Measurements from ENCODE around the gene FAM163B.

The FAM163B gene

DNA sequence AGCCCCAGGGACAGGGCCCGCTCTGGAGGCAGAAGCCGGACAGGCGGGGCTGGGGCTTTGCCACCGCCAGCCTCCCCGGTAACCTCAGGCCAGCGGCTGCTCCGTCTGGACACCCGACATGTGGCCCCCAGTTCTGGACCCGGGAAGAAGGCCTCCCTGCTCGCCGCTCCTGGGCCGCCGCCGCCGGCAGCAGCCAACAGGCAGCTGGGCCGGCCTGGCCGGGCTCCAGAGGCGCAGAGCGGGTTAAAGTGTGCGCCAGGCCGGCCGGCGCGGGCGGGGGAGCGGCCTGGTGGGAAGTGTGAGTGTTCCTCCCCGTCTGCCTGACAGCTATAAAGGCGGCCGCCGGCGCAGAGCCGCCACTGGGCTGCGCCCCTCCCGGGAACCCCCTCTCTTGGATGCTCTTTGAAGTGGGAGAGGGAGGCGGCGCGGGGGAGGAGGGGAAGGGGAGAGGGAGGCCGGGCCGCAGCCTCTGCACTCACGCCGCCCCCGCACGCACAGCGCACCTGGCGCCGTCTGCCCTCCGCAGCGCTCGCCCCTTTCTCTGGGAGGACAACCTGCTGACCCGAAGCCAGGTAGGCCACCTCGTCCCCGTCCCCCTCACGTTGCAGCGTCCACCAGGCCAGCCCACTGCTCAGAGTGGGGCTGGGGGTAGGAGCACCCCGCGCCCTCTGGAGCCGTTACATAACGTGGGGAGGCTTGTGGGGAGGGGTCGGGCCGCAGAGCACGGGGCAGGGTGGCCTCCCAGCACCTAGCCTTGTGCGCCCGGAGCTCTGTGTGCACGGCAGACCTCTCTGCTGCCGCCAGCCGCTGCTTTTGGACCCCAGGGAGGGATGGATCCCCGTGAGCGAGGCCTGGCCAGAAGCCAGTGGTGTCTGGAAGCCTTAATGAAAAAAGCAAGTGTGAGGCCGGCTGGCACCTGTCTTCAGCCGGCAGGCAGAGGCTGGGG, 74.6 kb downstream of the FAM163B start, which contains the start of gene ADAMTSL2:
Gene ADAMTSL2 (plus strand): TSS at position 359 of the 946 bp plus-strand sequence. CDS start 2,009 bp downstream, outside the sequence.
- DNase-seq (ENCODE audit: low read depth, low spot score), result no peak
- ChIA-PET CTCF (interaction anchor here (1.4 to 1.6 kb wide), 2 partner anchors 193 to 247 kb away, joined by 4 to 5 read pairs; no protein-coding TSS in a partner anchor), POLR2A (no interaction called here)
- TF ChIP-seq, protein P1, sequence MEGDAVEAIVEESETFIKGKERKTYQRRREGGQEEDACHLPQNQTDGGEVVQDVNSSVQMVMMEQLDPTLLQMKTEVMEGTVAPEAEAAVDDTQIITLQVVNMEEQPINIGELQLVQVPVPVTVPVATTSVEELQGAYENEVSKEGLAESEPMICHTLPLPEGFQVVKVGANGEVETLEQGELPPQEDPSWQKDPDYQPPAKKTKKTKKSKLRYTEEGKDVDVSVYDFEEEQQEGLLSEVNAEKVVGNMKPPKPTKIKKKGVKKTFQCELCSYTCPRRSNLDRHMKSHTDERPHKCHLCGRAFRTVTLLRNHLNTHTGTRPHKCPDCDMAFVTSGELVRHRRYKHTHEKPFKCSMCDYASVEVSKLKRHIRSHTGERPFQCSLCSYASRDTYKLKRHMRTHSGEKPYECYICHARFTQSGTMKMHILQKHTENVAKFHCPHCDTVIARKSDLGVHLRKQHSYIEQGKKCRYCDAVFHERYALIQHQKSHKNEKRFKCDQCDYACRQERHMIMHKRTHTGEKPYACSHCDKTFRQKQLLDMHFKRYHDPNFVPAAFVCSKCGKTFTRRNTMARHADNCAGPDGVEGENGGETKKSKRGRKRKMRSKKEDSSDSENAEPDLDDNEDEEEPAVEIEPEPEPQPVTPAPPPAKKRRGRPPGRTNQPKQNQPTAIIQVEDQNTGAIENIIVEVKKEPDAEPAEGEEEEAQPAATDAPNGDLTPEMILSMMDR (IDR thresholded peaks at IDR 0.05; ENCODE audit: insufficient read depth, low read length, missing control alignments), result no peak
- no peak within 1 kb of the TSS for H3K4me3 ChIP-seq (ENCODE audit: low read depth, low read length)

DNA sequence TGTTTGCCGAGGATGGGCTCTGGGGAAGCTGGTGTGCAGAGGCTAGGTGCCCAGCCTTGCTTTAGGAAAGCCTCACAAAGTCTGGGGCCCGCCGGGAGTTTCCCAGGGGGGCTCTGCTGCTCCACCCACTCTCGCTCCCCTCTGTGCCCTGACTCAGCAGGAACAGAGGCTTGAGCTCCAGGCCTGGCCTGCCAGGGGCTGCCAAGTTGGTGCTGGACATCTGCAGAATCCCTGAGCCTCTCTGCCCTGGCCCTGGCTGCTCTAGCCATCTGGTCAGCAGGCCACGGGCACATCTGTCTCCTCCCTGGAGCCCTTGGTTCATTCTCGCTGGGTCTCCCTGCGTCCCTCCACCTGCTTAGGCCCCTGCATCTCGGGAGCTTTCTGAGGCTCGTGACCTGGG, 75.3 kb downstream of the FAM163B start:
- no peak for DNase-seq (ENCODE audit: low read depth, low spot score)
- CTCF ChIA-PET, result interaction anchor here (1.0 to 1.6 kb wide), 4 partner anchors 191 to 460 kb away, joined by 3 to 5 read pairs (median 4); no protein-coding TSS in a partner anchor
- TF ChIP-seq, protein P1 (IDR thresholded peaks at IDR 0.05; ENCODE audit: insufficient read depth, low read length, missing control alignments), result no peak
- no peak overlapping the region for H3K4me3 ChIP-seq (ENCODE audit: low read depth, low read length)
- POLR2A ChIA-PET, result no interaction called here

GRCh38 chr9:133532937-133533668, 76.1 kb downstream of the FAM163B start:
- ChIA-PET CTCF (interaction anchor here (1.0 to 3.9 kb wide), 6 partner anchors 191 to 461 kb away, joined by 3 to 15 read pairs (median 4); no protein-coding TSS in a partner anchor), POLR2A (no interaction called here)
- no peak overlapping the region for H3K4me3 ChIP-seq (ENCODE audit: low read depth, low read length)
- TF ChIP-seq, protein P1 (IDR thresholded peaks at IDR 0.05; ENCODE audit: insufficient read depth, low read length, missing control alignments), result peak; percentile 65
- no peak for DNase-seq (ENCODE audit: low read depth, low spot score)

DNA sequence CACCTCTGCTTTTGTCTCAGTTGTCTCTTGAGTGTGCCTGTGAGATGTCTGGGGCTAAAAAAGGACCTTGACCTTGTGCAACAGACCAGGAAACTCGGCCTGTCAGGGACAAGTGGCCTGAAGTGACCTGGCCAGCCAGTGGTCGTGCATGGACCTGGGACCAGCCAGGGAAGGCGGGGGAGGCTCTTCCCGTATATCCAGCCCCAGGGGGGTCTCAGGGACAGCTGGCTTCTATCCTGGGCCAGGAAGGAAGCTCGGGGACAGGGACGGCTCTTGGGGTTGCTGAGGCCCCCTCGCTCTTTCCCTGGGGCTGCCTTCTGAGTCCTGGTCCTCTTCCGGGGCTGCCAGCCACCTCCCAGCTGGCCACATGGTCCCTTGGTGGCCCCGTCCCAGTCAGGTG, 77.9 kb downstream of the FAM163B start:
- no peak overlapping the region for H3K4me3 ChIP-seq (ENCODE audit: low read depth, low read length)
- TF ChIP-seq, protein P1 (IDR thresholded peaks at IDR 0.05; ENCODE audit: insufficient read depth, low read length, missing control alignments), result no peak
- ChIA-PET POLR2A (no interaction called here), CTCF (interaction anchor here (0.7 to 3.9 kb wide), 4 partner anchors 11 to 463 kb away, joined by 3 to 15 read pairs (median 4); no protein-coding TSS in a partner anchor)
- DNase-seq (ENCODE audit: low read depth, low spot score), result no peak

- POLR2A ChIA-PET, result no interaction called here
- H3K4me3 ChIP-seq (ENCODE audit: low read depth, low read length), result no peak overlapping the region
- TF ChIP-seq, protein P1 (IDR thresholded peaks at IDR 0.05; ENCODE audit: insufficient read depth, low read length, missing control alignments), result no peak
- no peak for DNase-seq (ENCODE audit: low read depth, low spot score)
- CTCF ChIA-PET, result interaction anchor here (1.2 to 3.9 kb wide), 2 partner anchors 40 to 197 kb away, joined by 3 to 15 read pairs; no protein-coding TSS in a partner anchor
These were observed 79.3 kb downstream of the FAM163B start for GRCh38 chr9:133529874-133530273.

Data from AG04449 (cell line).